SU-DHL-6 (cell line): ENCODE measurements around the gene PALB2.

Source experiments
- H2AFZ ChIP-seq: fragments of 200-600 bp; sonication (generic); 2 replicates; pipeline ENCODE4 v1.6.1; 2014; ENCODE audit warnings: low read depth, mild to moderate bottlenecking, moderate library complexity, mixed read lengths, antibody characterized with exemption, low read length; ENCODE audit not compliant: severe bottlenecking
- H3F3A ChIP-seq: fragments of 200-600 bp; shearing (Covaris generic); 2 replicates; pipeline ENCODE4 v1.6.0; 2016; ENCODE audit warnings: antibody characterized with exemption, mild to moderate bottlenecking; ENCODE audit not compliant: insufficient read depth
- H3K27ac ChIP-seq: fragments of 200-600 bp; sonication (generic); 2 replicates; pipeline ENCODE4 v1.5.1; 2016; ENCODE audit warnings: low read depth, mild to moderate bottlenecking, low read length, moderate library complexity, mixed read lengths
- H3K27me3 ChIP-seq: fragments of 200-600 bp; sonication (generic), shearing (Covaris generic); 2 replicates; pipeline ENCODE4 v1.6.0; 2014; ENCODE audit warnings: mild to moderate bottlenecking, low read length
- H3K36me3 ChIP-seq: fragments of 200-600 bp; sonication (generic); 2 replicates; pipeline ENCODE4 v1.6.1; 2014; ENCODE audit warnings: mild to moderate bottlenecking, low read length, mixed read lengths
- H3K4me2 ChIP-seq: fragments of 300-600, 200-600 bp; shearing (Covaris generic), sonication (generic); 2 replicates; pipeline ENCODE4 v1.6.0; 2014; ENCODE audit warnings: low read length, low read depth, mild to moderate bottlenecking; ENCODE audit not compliant: poor library complexity, severe bottlenecking
- H3K4me3 ChIP-seq: fragments of 200-600 bp; sonication (generic); 2 replicates; pipeline ENCODE4 v1.5.1; 2014; ENCODE audit warnings: antibody characterized with exemption, low read length, mild to moderate bottlenecking, mixed read lengths; ENCODE audit not compliant: insufficient read depth, poor library complexity, severe bottlenecking
- H3K79me2 ChIP-seq: fragments of 200-600 bp; sonication (generic); 2 replicates; pipeline ENCODE4 v1.6.1; 2014; ENCODE audit warnings: mild to moderate bottlenecking, low read length, moderate library complexity; ENCODE audit not compliant: insufficient read depth
- H3K9ac ChIP-seq: fragments of 200-600 bp; sonication (generic); 2 replicates; pipeline ENCODE4 v1.7.0; 2014; ENCODE audit warnings: mild to moderate bottlenecking, low read length
- H3K9me2 ChIP-seq: fragments of 200-600 bp; sonication (generic); replicated peaks from 2 replicates; pipeline ENCODE4 v1.6.1; 2014; ENCODE audit warnings: low read length; ENCODE audit not compliant: insufficient read depth
- H3K9me3 ChIP-seq: fragments of 200-600 bp; sonication (generic); 2 replicates; pipeline ENCODE4 v1.6.1; 2014; ENCODE audit warnings: low read length, mixed read lengths; ENCODE audit not compliant: insufficient read depth
- H4K20me1 ChIP-seq: fragments of 200-600 bp; sonication (generic); 2 replicates; pipeline ENCODE4 v1.6.1; 2014; ENCODE audit warnings: low read depth, mild to moderate bottlenecking, antibody characterized with exemption, low read length, moderate library complexity, mixed read lengths
- EZH2phosphoT487 ChIP-seq: fragments of 200-600 bp; sonication (generic), shearing (Covaris generic); conservative IDR thresholded peaks from 2 replicates; pipeline ENCODE4 v1.6.1; 2018; ENCODE audit warnings: mild to moderate bottlenecking, antibody characterized with exemption, low read length, moderate library complexity, mixed read lengths
- TF ChIP-seq, protein P1 (sequence below): fragments of 200-600 bp; sonication (generic); IDR thresholded peaks from one replicate; pipeline ENCODE4 v1.5.1; 2017; ENCODE audit warnings: antibody characterized with exemption, mild to moderate bottlenecking, low read length, moderate library complexity; ENCODE audit not compliant: insufficient read depth, poor library complexity, severe bottlenecking

The PALB2 gene

DNA sequence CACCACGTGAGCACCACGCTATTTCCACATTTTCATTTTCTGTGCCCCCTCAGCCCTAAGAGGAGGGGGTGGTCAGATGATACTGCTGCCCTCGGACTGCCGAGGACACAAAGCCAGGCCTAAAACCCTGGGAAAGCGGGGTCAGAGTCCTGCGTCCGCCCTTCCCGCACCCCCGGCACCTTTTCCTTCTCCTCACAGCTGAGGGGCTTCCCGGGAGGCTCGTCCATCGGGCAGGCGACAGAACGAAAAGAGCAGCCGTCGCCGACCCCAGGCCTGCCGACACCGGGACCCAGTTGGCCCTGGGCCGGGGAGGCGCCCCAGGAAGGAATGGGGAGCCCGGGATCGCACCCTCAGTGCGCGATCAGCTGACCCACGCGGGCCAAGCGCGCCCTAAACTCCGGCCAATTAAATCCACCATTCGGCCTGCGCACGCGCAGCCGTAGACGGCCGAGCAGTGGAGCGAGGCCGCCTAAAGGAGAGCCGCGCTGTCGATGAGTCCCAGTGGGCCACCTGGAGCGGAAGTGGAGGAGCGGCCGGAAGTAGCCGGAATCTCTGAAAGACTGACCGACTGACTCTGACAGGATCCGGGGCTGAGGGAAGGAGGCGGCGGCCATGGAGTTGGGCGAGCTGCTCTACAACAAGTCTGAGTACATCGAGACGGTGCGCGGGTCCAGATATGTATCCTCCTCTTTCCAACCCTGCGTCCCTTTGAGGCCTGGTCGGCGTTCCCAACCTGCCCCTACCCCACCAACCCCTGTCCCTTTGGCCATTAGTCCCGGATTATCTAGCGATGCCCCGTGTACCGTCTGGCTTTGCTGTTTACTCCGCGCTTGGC lies at the start of gene PALB2, which contains the start of gene DCTN5:
Gene PALB2 (minus strand): TSS at position 380 of the 835 bp plus-strand sequence. CDS start 153 bp downstream, at position 227.
Gene DCTN5 (plus strand): TSS at position 536 of the 835 bp plus-strand sequence. CDS start 77 bp downstream, at position 613.
- H3K4me2 ChIP-seq = peak within 1 kb of the TSS; percentile 88
- H3K9me2 ChIP-seq = no peaks in the 10 kb centered on the region
- peaks cover 9% of the 10 kb centered on the region; the same call in 1 of the 2 replicates for H3F3A ChIP-seq
- H3K9ac ChIP-seq = peak within 1 kb of the TSS; percentile 99
- no peaks in the 10 kb centered on the region for H4K20me1 ChIP-seq
- H3K36me3 ChIP-seq = peaks cover 11% of the 10 kb centered on the region; the same call in 1 of the 2 replicates
- peak within 1 kb of the TSS; percentile 83 for H3K27ac ChIP-seq
- peaks cover 66% of the 10 kb centered on the region for H3K79me2 ChIP-seq
- peak within 1 kb of the TSS; percentile 74 for H2AFZ ChIP-seq
- TF ChIP-seq, protein P1, sequence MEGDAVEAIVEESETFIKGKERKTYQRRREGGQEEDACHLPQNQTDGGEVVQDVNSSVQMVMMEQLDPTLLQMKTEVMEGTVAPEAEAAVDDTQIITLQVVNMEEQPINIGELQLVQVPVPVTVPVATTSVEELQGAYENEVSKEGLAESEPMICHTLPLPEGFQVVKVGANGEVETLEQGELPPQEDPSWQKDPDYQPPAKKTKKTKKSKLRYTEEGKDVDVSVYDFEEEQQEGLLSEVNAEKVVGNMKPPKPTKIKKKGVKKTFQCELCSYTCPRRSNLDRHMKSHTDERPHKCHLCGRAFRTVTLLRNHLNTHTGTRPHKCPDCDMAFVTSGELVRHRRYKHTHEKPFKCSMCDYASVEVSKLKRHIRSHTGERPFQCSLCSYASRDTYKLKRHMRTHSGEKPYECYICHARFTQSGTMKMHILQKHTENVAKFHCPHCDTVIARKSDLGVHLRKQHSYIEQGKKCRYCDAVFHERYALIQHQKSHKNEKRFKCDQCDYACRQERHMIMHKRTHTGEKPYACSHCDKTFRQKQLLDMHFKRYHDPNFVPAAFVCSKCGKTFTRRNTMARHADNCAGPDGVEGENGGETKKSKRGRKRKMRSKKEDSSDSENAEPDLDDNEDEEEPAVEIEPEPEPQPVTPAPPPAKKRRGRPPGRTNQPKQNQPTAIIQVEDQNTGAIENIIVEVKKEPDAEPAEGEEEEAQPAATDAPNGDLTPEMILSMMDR = no peak
- no peak for TF ChIP-seq EZH2phosphoT487
- H3K9me3 ChIP-seq = no peaks in the 10 kb centered on the region
- H3K27me3 ChIP-seq = no peaks in the 10 kb centered on the region
- peak within 1 kb of the TSS; percentile 100 for H3K4me3 ChIP-seq

DNA sequence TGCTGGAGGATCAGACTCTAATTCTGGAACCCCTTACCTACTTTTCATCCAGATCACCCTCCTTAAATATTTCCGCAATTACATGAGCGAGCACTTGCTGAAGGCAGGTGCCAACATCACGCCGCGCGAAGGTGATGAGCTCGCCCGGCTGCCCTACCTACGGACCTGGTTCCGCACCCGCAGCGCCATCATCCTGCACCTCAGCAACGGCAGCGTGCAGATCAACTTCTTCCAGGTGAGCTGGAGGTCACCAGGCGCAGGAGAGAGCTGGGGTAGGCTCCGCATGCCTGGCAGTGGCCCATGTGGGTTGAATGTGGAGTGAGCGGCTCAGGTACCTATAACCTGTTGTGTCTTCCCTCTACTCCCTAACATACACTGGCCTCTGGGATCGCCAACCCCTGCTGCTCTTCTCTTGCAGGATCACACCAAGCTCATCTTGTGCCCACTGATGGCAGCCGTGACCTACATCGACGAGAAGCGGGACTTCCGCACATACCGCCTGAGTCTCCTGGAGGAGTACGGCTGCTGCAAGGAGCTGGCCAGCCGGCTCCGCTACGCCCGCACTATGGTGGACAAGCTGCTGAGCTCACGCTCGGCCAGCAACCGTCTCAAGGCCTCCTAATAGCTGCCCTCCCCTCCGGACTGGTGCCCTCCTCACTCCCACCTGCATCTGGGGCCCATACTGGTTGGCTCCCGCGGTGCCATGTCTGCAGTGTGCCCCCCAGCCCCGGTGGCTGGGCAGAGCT lies 48.5 kb upstream of the PALB2 start:
- Histone ChIP-seq H3K79me2 (no peaks in the 10 kb centered on the region), H3K36me3 (peaks cover 24% of the 10 kb centered on the region; the same call in 1 of the 2 replicates), H3K9ac (no peak overlapping the region), H2AFZ (no peak overlapping the region), H3K9me2 (no peaks in the 10 kb centered on the region), H3K4me3 (no peak overlapping the region), H4K20me1 (peaks cover 5% of the 10 kb centered on the region; the same call in 1 of the 2 replicates), H3K27me3 (no peaks in the 10 kb centered on the region), H3K4me2 (no peak overlapping the region), H3F3A (peaks cover 17% of the 10 kb centered on the region), H3K9me3 (no peaks in the 10 kb centered on the region), H3K27ac (no peak overlapping the region)
- TF ChIP-seq, protein P1 = no peak
- TF ChIP-seq EZH2phosphoT487 = no peak

DNA sequence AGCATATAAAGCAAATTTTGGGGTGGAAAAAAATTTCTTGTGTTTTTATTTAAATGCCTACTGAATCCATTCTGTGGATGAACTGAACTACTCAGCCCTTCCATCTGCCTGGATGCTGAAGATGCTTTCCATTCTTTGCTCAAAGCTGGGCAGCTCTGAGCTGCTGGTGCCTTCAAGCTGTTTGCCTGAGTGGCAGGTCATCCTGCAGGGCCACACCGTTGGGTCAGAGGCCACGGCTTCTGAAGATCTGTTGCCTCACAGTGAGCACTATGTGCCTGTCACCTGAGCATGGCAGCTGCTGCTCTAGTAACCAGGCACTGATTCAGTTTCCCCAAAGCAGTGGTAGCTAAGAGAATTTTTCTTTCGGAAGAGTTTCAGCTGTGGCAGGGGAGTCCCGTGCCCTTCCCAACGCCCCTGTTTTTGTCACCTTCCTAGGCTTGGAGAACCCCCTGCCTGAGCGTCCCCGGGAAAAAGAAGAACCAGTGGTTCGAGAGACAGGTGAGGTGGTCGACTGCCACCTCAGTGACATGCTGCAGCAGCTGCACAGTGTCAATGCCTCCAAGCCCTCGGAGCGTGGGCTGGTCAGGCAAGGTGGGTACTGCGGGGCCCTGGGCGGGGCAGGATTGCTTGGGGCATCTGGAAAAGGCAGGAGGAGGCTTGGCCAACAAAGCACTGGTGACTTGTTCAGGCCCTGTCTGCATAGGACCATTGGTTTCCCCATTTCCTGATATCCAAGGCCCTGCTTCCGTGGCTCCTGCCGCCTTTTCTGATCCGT lies 46.1 kb upstream of the PALB2 start:
- H4K20me1 ChIP-seq = peaks cover 5% of the 10 kb centered on the region; the same call in 1 of the 2 replicates
- no peaks in the 10 kb centered on the region for H3K27me3 ChIP-seq
- peaks cover 34% of the 10 kb centered on the region; the same call in 1 of the 2 replicates for H3K36me3 ChIP-seq
- no peak overlapping the region for H3K27ac ChIP-seq
- no peaks in the 10 kb centered on the region for H3K9me3 ChIP-seq
- H3F3A ChIP-seq = peaks cover 6% of the 10 kb centered on the region
- H3K79me2 ChIP-seq = peaks cover 11% of the 10 kb centered on the region; the same call in 1 of the 2 replicates
- TF ChIP-seq, protein P1 = no peak
- TF ChIP-seq EZH2phosphoT487 = no peak
- no peak overlapping the region for H3K4me2 ChIP-seq
- no peak overlapping the region for H3K9ac ChIP-seq
- no peak overlapping the region for H3K4me3 ChIP-seq
- H2AFZ ChIP-seq = no peak overlapping the region
- H3K9me2 ChIP-seq = no peaks in the 10 kb centered on the region
